Measurements from ENCODE around the gene GNAQ. TPM values are rescaled to one million over a fixed set of nuclear protein-coding genes. Genes with fewer than 3 reads are reported as not detected.

GNAQ gene
- polyA plus RNA-seq, 3 donors = 8.3 to 51.0 (median 9.6) TPM

- no peak for DNase-seq
- Histone ChIP-seq H3K9ac (ENCODE audit: insufficient read depth, low read length, poor library complexity, severe bottlenecking) (no peak overlapping the region), H3K9me3 (replicated peaks in 1 of 2; ENCODE audit: control insufficient read depth in 1 of 2, insufficient read depth in 1 of 2, low read length in 2 of 2) (no peaks in the 10 kb centered on the region), H3K36me3 (replicated peaks in 1 of 2; ENCODE audit: control insufficient read depth in 1 of 2, insufficient read depth in 2 of 2, low read length in 2 of 2) (peaks cover 0 to 5% of the 10 kb centered on the region in 2 donors), H2AFZ (ENCODE audit: insufficient read depth, low read depth, low read length, poor library complexity, severe bottlenecking) (no peak overlapping the region), H3K4me3 (replicated peaks in 1 of 3; ENCODE audit: low read depth in 2 of 3, low read length in 3 of 3) (no peak overlapping the region), H3K4me2 (replicated peaks; ENCODE audit: extremely low read depth, low read length, poor library complexity, severe bottlenecking) (no peak overlapping the region), H3K79me2 (ENCODE audit: insufficient read depth, low read length) (peaks cover 100% of the 10 kb centered on the region), H3K27ac (ENCODE audit: low read depth in 1 of 2, low read length in 2 of 2) (peak overlapping the region in 1 of 2 donors; percentile 54), H4K20me1 (ENCODE audit: insufficient read depth, low read length) (peaks cover 94% of the 10 kb centered on the region), H3K27me3 (ENCODE audit: control insufficient read depth in 2 of 2, insufficient read depth in 2 of 2, low read length in 2 of 2) (no peaks in the 10 kb centered on the region), H3K4me1 (ENCODE audit: control insufficient read depth in 1 of 2, insufficient read depth in 2 of 2, low read length in 2 of 2) (peaks cover 39 to 50% of the 10 kb centered on the region in 2 donors)
- WGBS (ENCODE audit: insufficient coverage) = 83% methylated on average over 4 of the region's 5 CpGs
- H3K27ac Mint-ChIP-seq = peak overlapping the region in 6 of 7 donors; percentile 24 to 68 (median 42)
- no peaks in the 10 kb centered on the region for H3K27me3 Mint-ChIP-seq (ENCODE audit: low read depth in 3 of 3)
- no peak for TF ChIP-seq CTCF (IDR thresholded peaks at IDR 0.05)
- H3K9me3 Mint-ChIP-seq = no peaks in the 10 kb centered on the region
- peaks cover 64% of the 10 kb centered on the region for H3K4me1 Mint-ChIP-seq
- intact Hi-C loops (cut with micrococcal nuclease) = no loop called here
- H3K4me3 Mint-ChIP-seq = no peak overlapping the region
- H3K36me3 Mint-ChIP-seq = peaks cover 6 to 12% of the 10 kb centered on the region in 2 donors
These were observed 77.0 kb downstream of the GNAQ start for GRCh38 chr9:77954666-77955015.

GRCh38 chr9:77954013-77954665, 77.5 kb downstream of the GNAQ start:
- Histone ChIP-seq H3K4me1 (ENCODE audit: control insufficient read depth in 1 of 2, insufficient read depth in 2 of 2, low read length in 2 of 2) (peaks cover 39 to 54% of the 10 kb centered on the region in 2 donors), H3K27me3 (ENCODE audit: control insufficient read depth in 2 of 2, insufficient read depth in 2 of 2, low read length in 2 of 2) (no peaks in the 10 kb centered on the region), H3K79me2 (ENCODE audit: insufficient read depth, low read length) (peaks cover 100% of the 10 kb centered on the region), H3K4me2 (replicated peaks; ENCODE audit: extremely low read depth, low read length, poor library complexity, severe bottlenecking) (no peak overlapping the region), H3K9ac (ENCODE audit: insufficient read depth, low read length, poor library complexity, severe bottlenecking) (no peak overlapping the region), H4K20me1 (ENCODE audit: insufficient read depth, low read length) (peaks cover 96% of the 10 kb centered on the region), H3K27ac (ENCODE audit: low read depth in 1 of 2, low read length in 2 of 2) (peak overlapping the region in 1 of 2 donors; percentile 54), H3K4me3 (replicated peaks in 1 of 3; ENCODE audit: low read depth in 2 of 3, low read length in 3 of 3) (no peak overlapping the region), H3K9me3 (replicated peaks in 1 of 2; ENCODE audit: control insufficient read depth in 1 of 2, insufficient read depth in 1 of 2, low read length in 2 of 2) (no peaks in the 10 kb centered on the region), H3K36me3 (replicated peaks in 1 of 2; ENCODE audit: control insufficient read depth in 1 of 2, insufficient read depth in 2 of 2, low read length in 2 of 2) (peaks cover 0 to 5% of the 10 kb centered on the region in 2 donors), H2AFZ (ENCODE audit: insufficient read depth, low read depth, low read length, poor library complexity, severe bottlenecking) (no peak overlapping the region)
- Mint-ChIP-seq H3K27me3 (ENCODE audit: low read depth in 3 of 3) (no peaks in the 10 kb centered on the region), H3K4me1 (peaks cover 68% of the 10 kb centered on the region), H3K4me3 (no peak overlapping the region), H3K9me3 (no peaks in the 10 kb centered on the region), H3K36me3 (peaks cover 6 to 12% of the 10 kb centered on the region in 2 donors), H3K27ac (peak overlapping the region in 6 of 7 donors; percentile 28 to 70 (median 57))
- TF ChIP-seq CTCF (IDR thresholded peaks at IDR 0.05) = no peak
- intact Hi-C loops (cut with micrococcal nuclease) = no loop called here
- WGBS (ENCODE audit: insufficient coverage) = 83% methylated on average over 1 of the region's 6 CpGs
- DNase-seq = peak in 1 of 3 donors; percentile 45

Measured in CD14-positive monocyte (primary cell).